Measurements from ENCODE around the gene CDKN2D.
"Not testable (repeated sequence)": the region's sequence is repeated elsewhere in the genome, so short reads cannot be mapped to it uniquely, and the experiment has no call there.

CDKN2D gene

GRCh38 chr19:10575011-10575716 lies 6.4 kb upstream of the CDKN2D start:
- no peaks in the 10 kb centered on the region for H3K27me3 ChIP-seq (ENCODE audit: insufficient read depth, low read depth, severe bottlenecking)
- H3K4me3 ChIP-seq (ENCODE audit: low read depth, low read length) = no peak overlapping the region
- no peak for DNase-seq
- no peak for TF ChIP-seq CTCF (IDR thresholded peaks at IDR 0.05; ENCODE audit: low read depth, low read length)
- no peaks in the 10 kb centered on the region for H3K36me3 ChIP-seq
- H3K9me3 ChIP-seq (ENCODE audit: severe bottlenecking) = no peaks in the 10 kb centered on the region
- H3K27ac ChIP-seq = no peak overlapping the region

GRCh38 chr19:10574462-10574861 lies 5.7 kb upstream of the CDKN2D start:
- no peak for DNase-seq
- Histone ChIP-seq H3K9me3 (ENCODE audit: severe bottlenecking) (no peaks in the 10 kb centered on the region), H3K27ac (no peak overlapping the region), H3K4me3 (ENCODE audit: low read depth, low read length) (no peak overlapping the region), H3K27me3 (ENCODE audit: insufficient read depth, low read depth, severe bottlenecking) (no peaks in the 10 kb centered on the region), H3K36me3 (no peaks in the 10 kb centered on the region)
- no peak for TF ChIP-seq CTCF (IDR thresholded peaks at IDR 0.05; ENCODE audit: low read depth, low read length)

GRCh38 chr19:10573793-10574192 lies 5.0 kb upstream of the CDKN2D start:
- not testable (repeated sequence) for H3K27ac ChIP-seq; H3K36me3 ChIP-seq; H3K4me3 ChIP-seq (ENCODE audit: low read depth, low read length); H3K9me3 ChIP-seq (ENCODE audit: severe bottlenecking); DNase-seq; H3K27me3 ChIP-seq (ENCODE audit: insufficient read depth, low read depth, severe bottlenecking)

DNA sequence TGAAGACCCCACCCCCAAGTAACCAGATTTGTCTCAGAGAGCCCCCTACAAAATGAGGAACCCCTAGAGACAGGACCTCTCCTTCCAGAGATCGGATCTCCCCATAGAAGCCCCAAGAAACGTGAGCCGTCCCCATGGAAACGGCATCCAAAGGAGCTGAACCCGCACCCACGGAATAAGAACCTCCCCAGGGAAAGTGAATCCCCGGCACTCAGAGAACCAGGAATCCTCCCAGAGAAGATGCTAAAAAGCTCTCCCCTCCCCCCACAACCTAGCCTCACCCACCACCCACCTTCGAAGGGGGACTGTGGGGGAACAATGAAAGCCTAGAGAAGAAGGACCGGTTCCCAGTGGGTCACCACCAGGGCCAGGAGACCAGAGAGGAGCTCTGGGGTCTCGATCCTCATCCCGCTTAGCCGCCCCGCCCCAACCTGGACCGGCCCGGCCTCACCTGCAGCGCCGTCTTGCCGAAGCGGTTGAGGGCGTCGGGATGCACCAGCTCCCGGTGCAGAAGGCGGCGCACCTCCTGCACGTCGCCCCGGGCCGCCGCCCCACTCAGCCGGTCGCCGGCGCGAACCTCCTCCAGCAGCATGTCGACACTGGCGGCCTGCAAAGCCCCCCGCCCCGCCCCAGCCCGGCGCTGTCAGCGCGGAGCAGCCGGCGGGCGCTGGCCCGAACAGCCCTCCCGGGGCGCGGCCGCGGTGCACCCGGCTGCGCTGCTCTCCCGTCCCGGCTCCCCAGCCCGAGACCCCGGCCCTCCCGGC lies 535 bp downstream of the CDKN2D start:
- no peak for TF ChIP-seq CTCF (IDR thresholded peaks at IDR 0.05; ENCODE audit: low read depth, low read length)
- Histone ChIP-seq H3K36me3 (peaks cover 28% of the 10 kb centered on the region), H3K27me3 (ENCODE audit: insufficient read depth, low read depth, severe bottlenecking) (no peaks in the 10 kb centered on the region), H3K9me3 (ENCODE audit: severe bottlenecking) (no peaks in the 10 kb centered on the region), H3K27ac (peak overlapping the region; percentile 63), H3K4me3 (ENCODE audit: low read depth, low read length) (peak overlapping the region; percentile 77)
- DNase-seq = no peak

- H3K27me3 ChIP-seq (ENCODE audit: insufficient read depth, low read depth, severe bottlenecking) = no peaks in the 10 kb centered on the region
- DNase-seq = no peak
- H3K4me3 ChIP-seq (ENCODE audit: low read depth, low read length) = peak overlapping the region; percentile 77
- H3K36me3 ChIP-seq = peaks cover 34% of the 10 kb centered on the region
- no peaks in the 10 kb centered on the region for H3K9me3 ChIP-seq (ENCODE audit: severe bottlenecking)
- no peak for TF ChIP-seq CTCF (IDR thresholded peaks at IDR 0.05; ENCODE audit: low read depth, low read length)
- H3K27ac ChIP-seq = no peak overlapping the region
Measured at GRCh38 chr19:10567656-10568055, 1.1 kb downstream of the CDKN2D start.

DNA sequence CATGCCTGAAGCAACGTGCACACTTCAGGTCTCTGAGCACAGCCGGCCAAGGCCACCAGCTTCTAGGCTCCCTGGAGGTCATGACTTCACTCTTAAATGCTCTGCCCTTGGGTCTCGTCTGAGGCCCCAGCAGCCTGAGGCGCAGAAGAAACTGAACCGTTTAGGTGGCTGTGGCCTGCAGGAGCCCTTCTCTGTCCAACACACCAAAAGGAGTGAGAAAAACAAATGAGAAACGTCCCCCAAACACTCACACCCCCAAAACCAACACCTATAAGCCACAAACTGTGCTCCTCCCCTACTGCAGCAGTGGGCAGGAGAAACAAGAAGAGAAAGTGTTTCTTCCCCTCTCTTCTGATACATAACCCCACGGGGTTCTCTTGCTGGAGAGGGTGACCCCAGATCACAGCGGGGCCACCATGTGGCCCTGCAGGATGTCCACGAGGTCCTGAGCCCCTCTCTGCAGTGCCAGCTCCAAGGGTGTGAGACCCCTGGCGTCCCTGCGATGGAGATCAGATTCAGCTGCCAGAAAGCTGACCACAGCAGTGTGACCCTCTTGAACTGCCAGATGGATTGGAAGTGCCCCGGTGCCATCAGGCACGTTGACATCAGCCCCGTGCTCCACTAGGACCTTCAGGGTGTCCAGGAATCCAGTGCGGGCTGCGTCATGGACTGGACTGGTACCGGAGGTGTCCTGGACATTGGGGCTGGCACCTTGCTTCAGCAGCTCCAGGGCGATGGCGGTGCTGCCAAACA lies 1.9 kb downstream of the CDKN2D start:
- H3K27ac ChIP-seq = peak overlapping the region; percentile 50
- H3K27me3 ChIP-seq (ENCODE audit: insufficient read depth, low read depth, severe bottlenecking) = no peaks in the 10 kb centered on the region
- TF ChIP-seq CTCF (IDR thresholded peaks at IDR 0.05; ENCODE audit: low read depth, low read length) = no peak
- peaks cover 42% of the 10 kb centered on the region for H3K36me3 ChIP-seq
- DNase-seq = no peak
- H3K4me3 ChIP-seq (ENCODE audit: low read depth, low read length) = no peak overlapping the region
- no peaks in the 10 kb centered on the region for H3K9me3 ChIP-seq (ENCODE audit: severe bottlenecking)

Data from WERI-Rb-1 (cell line).